SHP77 treated with DMSO at 0.1 percent for 48 hours (cell line): ENCODE results near the gene TP53.

Source experiments
- DNase-seq: peaks from one replicate; lab custom pipeline; 2025; lab: John Stamatoyannopoulos, UW

Gene TP53

GRCh38 chr17:7687072-7687907 is at the start of gene TP53:
TSS of gene TP53 (minus strand) at chr17:7687490. CDS start at chr17:7676594, 10,896 bp downstream.
- peak; percentile 86 for DNase-seq

GRCh38 chr17:7732981-7733539 is 45.8 kb upstream of the TP53 start:
- DNase-seq, result no peak

GRCh38 chr17:7729816-7730215 is 42.5 kb upstream of the TP53 start:
- no peak for DNase-seq

- DNase-seq, result no peak
Measured at GRCh38 chr17:7727886-7728285, 40.6 kb upstream of the TP53 start.

GRCh38 chr17:7721612-7722011 is 34.3 kb upstream of the TP53 start:
- DNase-seq, result no peak

- no peak for DNase-seq
Measured at GRCh38 chr17:7720125-7720524, 32.8 kb upstream of the TP53 start.

- no peak for DNase-seq
Measured at GRCh38 chr17:7719661-7720060, 32.4 kb upstream of the TP53 start.

GRCh38 chr17:7717756-7718350 is 30.6 kb upstream of the TP53 start:
- DNase-seq, result no peak

- DNase-seq, result peak; percentile 94
Measured at GRCh38 chr17:7716901-7717755, 29.8 kb upstream of the TP53 start, which contains the start of gene DNAH2. TSS of gene DNAH2 (plus strand) at chr17:7717744. CDS start at chr17:7719735, 1,991 bp downstream.

- no peak for DNase-seq
Measured at GRCh38 chr17:7715936-7716886, 28.9 kb upstream of the TP53 start.

- DNase-seq, result no peak
Measured at GRCh38 chr17:7714721-7715594, 27.7 kb upstream of the TP53 start.

- no peak for DNase-seq
Measured at GRCh38 chr17:7713782-7714181, 26.5 kb upstream of the TP53 start.

- DNase-seq, result no peak
Measured at GRCh38 chr17:7712111-7712771, 25.0 kb upstream of the TP53 start.

GRCh38 chr17:7711051-7711755 is 23.9 kb upstream of the TP53 start:
- DNase-seq, result no peak

GRCh38 chr17:7710301-7710700 is 23.0 kb upstream of the TP53 start:
- no peak for DNase-seq

GRCh38 chr17:7709031-7709430 is 21.7 kb upstream of the TP53 start:
- DNase-seq, result no peak

GRCh38 chr17:7707858-7708750 is 20.8 kb upstream of the TP53 start:
- no peak for DNase-seq

GRCh38 chr17:7707446-7707845 is 20.2 kb upstream of the TP53 start:
- DNase-seq, result no peak
